ENCODE data around the gene EMCN.
"Not testable (repeated sequence)": the region's sequence is repeated elsewhere in the genome, so short reads cannot be mapped to it uniquely, and the experiment has no call there.

Gene EMCN

DNA sequence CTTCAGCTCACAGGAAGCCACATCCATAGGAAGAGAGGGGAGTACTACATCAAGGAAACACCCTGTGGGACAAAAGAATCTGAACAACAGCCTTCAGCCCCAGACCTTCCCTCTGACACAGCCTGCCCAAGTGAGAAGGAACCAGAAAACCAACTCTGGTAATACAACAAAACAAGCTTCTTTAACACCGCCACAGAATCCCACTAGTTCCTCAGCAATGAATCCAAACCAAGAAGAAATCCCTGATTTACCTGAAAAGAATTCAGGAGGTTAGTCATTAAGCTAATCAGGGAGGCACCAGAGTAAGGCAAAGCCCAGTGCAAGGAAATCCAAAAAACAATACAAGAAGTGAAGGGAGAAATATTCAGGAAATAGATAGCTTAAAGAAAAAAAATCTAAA is 137.4 kb downstream of the EMCN start:
- DNase-seq (ENCODE audit: low read depth, low spot score) = not testable (repeated sequence)

DNA sequence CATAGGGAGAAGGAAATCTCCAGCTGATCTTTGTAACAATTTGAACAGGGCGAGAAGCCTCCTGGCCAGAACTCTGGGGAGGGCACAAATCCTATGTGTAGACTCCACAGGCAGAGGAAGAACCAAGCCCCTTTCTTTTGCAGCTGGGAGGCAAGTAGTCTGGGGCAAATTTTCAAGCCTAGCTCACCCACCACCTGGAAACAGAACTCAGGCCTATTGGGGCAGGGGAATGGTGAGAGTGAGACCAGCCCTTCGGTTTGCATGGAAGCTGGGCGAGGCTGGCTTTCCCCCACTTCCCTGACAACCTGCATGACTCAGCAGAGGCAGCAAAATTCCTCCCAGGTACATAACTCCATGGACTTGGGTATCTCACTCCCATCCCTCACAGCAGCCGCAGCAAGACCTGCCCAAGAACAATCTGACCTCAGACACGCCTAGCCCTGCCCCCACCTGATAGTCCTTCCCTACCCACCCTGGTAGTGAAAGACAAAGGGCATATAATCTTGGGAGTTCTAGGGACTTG is 138.2 kb downstream of the EMCN start:
- no peak for DNase-seq (ENCODE audit: low read depth, low spot score)

DNA sequence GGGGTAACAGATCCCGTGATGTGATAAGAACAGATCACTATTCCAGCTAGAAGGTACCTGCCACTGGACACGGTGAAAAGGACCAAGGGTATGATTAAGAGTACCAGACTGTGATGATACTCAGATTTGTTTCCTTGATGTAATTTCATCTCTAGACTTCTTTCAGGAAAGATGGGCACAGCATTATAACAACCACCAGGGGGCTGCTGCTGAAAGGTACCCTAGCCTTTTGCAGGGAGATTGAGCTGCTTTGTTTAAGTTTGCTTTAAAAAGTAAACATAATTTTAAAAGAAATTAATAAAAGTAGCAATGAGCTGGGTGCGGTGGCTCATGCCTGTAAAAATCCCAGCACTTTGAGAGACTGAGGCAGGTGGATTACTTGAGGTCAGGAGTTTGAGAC is 145.4 kb downstream of the EMCN start:
- no peak for DNase-seq (ENCODE audit: low read depth, low spot score)

DNA sequence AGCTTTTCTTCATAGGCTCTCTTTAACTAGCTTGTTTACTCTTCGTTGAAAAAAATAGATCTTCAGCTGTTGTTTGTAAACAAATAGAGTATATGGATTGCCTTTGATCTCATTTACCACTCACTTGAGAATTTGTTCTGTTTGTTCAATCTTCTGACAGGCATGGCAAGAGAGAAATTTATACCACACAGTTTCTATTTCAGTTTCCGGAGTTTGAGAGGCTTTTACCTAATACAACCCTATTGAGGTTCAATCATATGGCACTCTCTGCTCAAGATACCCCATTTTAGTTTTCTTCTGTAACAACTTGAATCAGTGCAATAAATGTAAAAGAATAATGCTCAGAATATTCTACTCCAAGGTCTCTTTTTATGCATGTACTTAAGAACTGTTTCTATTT is 148.0 kb downstream of the EMCN start:
- DNase-seq (ENCODE audit: low read depth, low spot score) = no peak

DNA sequence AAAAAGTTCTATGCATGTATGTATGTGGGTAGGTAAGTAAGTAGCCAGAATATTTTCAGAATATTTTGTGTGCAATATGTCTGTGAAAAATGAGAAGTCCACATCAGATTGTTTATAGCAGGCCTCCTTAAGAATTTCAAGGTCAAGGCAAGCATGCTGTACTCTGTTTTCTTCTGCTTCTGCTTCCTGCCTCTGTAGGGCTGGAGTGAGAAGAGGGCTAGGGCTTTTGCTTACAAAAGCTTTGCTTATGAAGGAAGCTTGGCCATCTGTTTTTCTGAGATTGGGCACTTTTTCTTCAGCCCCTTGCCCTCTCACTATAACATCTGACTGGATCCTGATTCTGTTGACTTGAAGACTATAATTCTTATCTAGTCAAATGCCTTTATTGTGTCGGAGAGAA is 150.4 kb downstream of the EMCN start:
- no peak for DNase-seq (ENCODE audit: low read depth, low spot score)

DNA sequence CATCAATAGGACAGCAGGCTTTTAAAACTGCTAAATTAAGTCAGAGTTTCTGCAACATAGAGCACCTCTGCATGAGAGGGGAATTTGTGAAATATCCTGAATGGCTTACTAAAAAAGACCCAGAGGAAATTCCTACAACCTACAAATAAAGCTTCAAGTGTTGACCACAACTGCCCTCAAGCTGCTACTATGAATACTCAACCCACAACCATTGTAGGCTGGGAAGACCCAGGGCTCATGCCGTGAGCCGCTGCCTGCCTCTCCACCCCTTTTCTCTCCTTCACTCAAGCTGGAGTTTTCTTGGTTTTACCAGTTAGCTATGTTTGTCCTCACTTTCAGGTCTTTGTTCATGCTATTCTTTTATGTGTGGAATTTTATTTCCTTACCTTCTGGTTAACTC is 151.6 kb downstream of the EMCN start:
- DNase-seq (ENCODE audit: low read depth, low spot score) = peak; percentile 11

DNA sequence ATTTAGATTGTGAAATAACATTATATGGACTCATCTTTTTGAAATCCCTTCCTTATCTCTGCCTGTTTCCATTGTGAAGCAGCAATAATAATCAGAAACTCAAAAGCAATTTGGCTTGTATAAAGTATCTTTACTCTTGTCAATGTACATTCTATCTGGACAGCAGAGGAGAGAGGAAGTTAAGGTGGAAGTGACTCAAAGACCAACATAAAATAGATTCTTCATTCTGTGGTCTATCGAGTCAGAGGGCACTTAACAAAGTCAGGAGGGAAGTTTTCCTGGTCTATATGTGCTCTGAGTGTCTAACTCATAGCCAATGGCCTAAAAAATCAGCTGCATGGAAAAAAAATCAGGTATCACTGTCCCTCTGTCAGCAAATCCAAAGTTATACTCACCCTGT is 155.5 kb downstream of the EMCN start:
- no peak for DNase-seq (ENCODE audit: low read depth, low spot score)

DNA sequence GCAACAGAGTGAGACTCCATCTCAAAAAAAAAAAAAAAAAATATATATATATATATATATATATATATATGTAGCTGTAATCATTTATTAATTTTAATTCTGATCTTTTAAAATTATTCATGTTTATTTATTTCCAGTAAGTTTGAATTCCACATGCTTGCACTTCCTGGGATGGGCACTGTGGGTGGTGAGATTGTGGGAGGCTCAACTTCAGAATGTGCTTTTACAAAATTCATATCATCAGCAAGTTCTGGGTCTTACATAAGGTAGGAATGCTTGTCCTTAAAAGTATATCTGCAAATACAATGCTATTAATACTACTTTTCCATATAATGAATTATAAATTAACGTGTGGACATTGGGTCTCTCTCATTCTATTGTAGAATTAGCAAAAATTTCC is 156.5 kb downstream of the EMCN start:
- DNase-seq (ENCODE audit: low read depth, low spot score) = no peak

DNA sequence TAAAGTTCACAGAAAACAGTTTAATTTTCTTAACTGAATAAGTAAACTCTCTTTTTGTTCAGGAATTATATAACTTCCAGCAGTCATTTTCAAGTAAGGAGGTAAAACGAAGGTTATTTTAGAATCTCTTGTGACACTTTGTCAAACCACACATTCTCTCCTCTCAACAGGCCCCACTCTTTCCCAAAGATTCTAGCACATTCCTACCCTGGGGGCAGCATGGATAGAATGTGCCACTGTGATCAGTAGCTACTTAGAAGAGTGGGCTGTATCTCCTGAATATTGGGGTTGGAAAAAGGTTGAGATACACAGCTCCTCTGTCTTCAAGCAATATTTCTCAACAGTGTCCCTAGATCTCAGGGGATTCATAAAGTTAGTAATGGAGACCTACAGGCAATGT is 157.6 kb downstream of the EMCN start:
- DNase-seq (ENCODE audit: low read depth, low spot score) = no peak

DNA sequence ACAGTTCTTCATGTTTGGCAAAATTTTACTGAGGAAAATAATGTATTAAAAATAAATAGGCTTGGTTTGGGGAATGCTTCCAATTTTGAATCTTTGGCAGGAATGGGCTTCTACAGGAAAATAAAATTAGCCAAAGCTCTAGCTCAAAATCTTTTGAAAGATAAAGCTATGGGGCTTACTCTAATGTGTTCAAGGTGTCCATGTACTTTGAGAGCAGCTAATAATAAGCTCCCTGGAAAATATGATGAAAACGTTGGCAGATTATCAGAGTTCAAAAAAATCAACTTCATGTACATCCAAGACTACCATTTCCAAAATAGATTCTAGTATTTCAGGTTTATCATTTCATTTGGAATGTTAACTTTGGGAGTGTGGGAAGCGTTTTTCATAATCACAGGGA is 158.4 kb downstream of the EMCN start:
- no peak for DNase-seq (ENCODE audit: low read depth, low spot score)

DNA sequence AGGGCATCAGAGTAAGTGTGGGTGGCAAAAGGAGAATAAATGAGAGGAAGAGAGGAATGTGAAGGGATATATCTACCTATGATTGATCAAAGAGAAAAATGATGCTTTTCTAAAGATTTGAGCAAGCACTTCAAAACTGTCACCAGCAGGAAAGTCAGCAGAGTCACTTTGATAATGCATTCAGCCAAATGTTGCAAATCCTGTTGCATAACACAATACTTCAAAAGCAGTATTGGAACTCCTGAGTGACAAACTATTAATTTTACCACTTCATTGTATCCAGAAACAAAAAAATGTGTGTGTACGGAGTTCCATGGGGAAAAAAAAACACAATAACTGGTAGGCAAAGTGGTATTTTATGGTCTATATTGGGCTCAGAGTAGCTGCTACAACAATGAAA is 160.3 kb downstream of the EMCN start:
- no peak for DNase-seq (ENCODE audit: low read depth, low spot score)

DNA sequence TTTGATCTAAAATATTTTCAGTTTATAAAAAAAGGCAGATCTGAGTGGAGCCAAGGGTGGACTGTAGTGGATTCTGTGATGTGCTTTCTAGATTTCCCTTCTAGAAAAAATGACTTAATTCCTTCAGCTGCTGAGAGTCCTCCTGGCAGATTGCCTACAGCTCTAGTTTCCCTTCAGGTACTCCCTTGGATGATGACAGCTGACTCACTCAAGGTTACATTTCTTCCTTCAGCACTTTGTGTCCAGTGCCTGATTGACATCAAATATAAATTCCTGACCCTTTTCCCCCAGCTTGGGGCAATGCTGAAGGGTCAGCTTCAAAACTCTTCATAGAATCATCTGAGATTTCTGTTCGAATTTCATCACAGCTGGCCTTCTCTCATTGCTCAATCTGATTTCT is 161.7 kb downstream of the EMCN start:
- no peak for DNase-seq (ENCODE audit: low read depth, low spot score)

DNA sequence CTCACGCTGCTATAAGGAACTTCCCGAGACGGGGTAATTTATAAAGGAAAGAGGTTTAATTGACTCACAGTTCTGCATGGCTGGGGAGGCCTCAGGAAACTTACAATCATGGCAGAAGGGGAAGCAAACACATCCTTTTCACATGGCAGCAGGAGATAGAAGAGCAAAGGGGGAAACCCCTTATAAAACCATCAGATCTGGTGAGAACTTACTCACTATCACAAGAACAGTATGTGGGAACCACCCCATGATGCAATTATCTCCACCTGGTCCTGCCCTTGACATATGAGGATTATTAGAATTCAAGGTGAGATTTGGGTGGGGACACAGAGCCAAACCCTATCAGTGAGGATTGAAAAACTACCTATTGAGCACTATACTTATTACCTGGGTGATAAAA is 165.5 kb downstream of the EMCN start:
- DNase-seq (ENCODE audit: low read depth, low spot score) = not testable (repeated sequence)

DNA sequence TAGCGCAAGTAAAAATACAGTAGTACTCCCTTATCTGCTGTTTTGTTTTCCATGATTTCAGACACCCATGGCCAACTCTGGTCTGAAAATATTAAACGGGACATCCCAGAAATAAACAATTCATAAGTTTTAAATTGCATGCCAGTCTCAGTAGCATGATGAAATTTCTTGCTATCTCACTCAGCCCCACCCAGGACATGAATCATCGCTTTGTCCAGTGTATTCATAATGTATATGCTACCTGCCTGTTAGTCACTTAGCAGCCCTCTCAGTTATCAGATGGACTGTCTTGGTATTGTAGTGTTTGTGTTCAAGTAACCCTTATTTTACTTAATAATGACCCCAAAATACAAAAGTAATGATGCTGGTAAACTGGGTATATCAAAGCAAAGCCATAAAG is 169.3 kb downstream of the EMCN start:
- no peak for DNase-seq (ENCODE audit: low read depth, low spot score)

DNA sequence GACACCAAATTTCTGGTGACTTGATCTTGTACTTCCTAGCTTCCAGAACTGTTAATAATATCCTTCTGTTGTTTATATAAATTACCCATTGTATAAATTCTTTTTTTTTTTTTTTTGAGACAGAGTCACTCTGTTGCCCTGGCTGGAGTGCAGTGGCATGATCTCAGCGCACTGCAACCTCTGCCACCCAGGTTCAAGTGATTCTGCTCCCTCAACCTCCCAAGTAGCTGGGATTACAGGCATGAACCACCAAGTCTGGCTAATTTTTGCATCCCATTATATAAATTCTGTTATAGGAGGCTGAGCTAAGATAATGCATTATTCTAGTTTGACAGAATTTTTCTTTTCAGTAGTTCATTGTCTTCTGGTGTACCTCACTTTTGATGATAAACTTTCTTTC is 170.6 kb downstream of the EMCN start:
- no peak for DNase-seq (ENCODE audit: low read depth, low spot score)

DNA sequence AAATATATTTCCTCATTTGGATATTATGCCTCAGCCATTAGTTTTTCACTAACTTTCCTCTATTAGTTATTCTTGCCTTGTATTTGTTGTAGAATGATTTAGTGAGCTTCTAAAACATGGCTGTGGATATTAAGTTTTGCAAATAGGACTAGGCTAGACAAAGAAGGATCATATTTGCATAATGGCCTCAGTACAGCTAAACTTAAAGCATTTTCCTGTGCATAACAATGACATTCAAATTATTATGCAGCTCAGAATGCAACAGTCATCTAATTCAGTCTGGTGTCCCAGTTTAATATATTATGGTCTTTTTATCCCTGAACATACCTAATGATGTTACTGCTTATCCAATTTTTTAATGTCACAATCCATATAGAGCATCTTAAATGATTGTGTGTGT is 172.2 kb downstream of the EMCN start:
- no peak for DNase-seq (ENCODE audit: low read depth, low spot score)
